WTC11 (cell line): ENCODE measurements around the gene TRIM2.

Experiments used
- CREM ChIP-seq: sonication (generic); formaldehyde crosslinking; IDR thresholded peaks from 2 replicates; pipeline ENCODE4 v1.8.1; 2022; ENCODE audit warnings: mild to moderate bottlenecking, missing genetic modification reagents, moderate library complexity
- JUN ChIP-seq: sonication (generic); formaldehyde crosslinking; IDR thresholded peaks from 2 replicates; pipeline ENCODE4 v1.8.0; 2023; ENCODE audit warnings: mild to moderate bottlenecking, missing genetic modification reagents
- ZNF317 ChIP-seq: sonication (generic); formaldehyde crosslinking; IDR thresholded peaks from 2 replicates; pipeline ENCODE4 v1.8.1; 2023; ENCODE audit warnings: low read depth, mild to moderate bottlenecking, moderate library complexity, missing genetic modification reagents, borderline replicate concordance
- ZNF423 ChIP-seq: fragments of 250-450 bp; sonication (Bioruptor Pico); IDR thresholded peaks from 2 replicates; pipeline ENCODE4 v2.1.2; 2022; ENCODE audit warnings: mild to moderate bottlenecking, moderate library complexity
- TF ChIP-seq, protein P1 (sequence below): fragments of 200-600 bp; IDR thresholded peaks from 2 replicates; pipeline ENCODE4 v1.8.0; 2022; ENCODE audit warnings: antibody characterized with exemption
- TF ChIP-seq, protein P2 (sequence below): sonication (generic); formaldehyde crosslinking; conservative IDR thresholded peaks from 2 replicates; pipeline ENCODE4 v1.8.1; 2022; ENCODE audit warnings: mild to moderate bottlenecking, missing genetic modification reagents
- TF ChIP-seq, protein P3 (sequence below): sonication (generic); formaldehyde crosslinking; IDR thresholded peaks from 2 replicates; pipeline ENCODE4 v1.8.1; 2023; ENCODE audit warnings: mild to moderate bottlenecking, missing genetic modification reagents, borderline replicate concordance

- TF ChIP-seq, protein P1, sequence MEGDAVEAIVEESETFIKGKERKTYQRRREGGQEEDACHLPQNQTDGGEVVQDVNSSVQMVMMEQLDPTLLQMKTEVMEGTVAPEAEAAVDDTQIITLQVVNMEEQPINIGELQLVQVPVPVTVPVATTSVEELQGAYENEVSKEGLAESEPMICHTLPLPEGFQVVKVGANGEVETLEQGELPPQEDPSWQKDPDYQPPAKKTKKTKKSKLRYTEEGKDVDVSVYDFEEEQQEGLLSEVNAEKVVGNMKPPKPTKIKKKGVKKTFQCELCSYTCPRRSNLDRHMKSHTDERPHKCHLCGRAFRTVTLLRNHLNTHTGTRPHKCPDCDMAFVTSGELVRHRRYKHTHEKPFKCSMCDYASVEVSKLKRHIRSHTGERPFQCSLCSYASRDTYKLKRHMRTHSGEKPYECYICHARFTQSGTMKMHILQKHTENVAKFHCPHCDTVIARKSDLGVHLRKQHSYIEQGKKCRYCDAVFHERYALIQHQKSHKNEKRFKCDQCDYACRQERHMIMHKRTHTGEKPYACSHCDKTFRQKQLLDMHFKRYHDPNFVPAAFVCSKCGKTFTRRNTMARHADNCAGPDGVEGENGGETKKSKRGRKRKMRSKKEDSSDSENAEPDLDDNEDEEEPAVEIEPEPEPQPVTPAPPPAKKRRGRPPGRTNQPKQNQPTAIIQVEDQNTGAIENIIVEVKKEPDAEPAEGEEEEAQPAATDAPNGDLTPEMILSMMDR, result no peak
- TF ChIP-seq, protein P2, sequence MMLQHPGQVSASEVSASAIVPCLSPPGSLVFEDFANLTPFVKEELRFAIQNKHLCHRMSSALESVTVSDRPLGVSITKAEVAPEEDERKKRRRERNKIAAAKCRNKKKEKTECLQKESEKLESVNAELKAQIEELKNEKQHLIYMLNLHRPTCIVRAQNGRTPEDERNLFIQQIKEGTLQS (CRISPR knock-in tag), result no peak
- no peak for TF ChIP-seq CREM
- TF ChIP-seq, protein P3, sequence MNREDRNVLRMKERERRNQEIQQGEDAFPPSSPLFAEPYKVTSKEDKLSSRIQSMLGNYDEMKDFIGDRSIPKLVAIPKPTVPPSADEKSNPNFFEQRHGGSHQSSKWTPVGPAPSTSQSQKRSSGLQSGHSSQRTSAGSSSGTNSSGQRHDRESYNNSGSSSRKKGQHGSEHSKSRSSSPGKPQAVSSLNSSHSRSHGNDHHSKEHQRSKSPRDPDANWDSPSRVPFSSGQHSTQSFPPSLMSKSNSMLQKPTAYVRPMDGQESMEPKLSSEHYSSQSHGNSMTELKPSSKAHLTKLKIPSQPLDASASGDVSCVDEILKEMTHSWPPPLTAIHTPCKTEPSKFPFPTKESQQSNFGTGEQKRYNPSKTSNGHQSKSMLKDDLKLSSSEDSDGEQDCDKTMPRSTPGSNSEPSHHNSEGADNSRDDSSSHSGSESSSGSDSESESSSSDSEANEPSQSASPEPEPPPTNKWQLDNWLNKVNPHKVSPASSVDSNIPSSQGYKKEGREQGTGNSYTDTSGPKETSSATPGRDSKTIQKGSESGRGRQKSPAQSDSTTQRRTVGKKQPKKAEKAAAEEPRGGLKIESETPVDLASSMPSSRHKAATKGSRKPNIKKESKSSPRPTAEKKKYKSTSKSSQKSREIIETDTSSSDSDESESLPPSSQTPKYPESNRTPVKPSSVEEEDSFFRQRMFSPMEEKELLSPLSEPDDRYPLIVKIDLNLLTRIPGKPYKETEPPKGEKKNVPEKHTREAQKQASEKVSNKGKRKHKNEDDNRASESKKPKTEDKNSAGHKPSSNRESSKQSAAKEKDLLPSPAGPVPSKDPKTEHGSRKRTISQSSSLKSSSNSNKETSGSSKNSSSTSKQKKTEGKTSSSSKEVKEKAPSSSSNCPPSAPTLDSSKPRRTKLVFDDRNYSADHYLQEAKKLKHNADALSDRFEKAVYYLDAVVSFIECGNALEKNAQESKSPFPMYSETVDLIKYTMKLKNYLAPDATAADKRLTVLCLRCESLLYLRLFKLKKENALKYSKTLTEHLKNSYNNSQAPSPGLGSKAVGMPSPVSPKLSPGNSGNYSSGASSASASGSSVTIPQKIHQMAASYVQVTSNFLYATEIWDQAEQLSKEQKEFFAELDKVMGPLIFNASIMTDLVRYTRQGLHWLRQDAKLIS (CRISPR knock-in tag), result no peak
- no peak for TF ChIP-seq ZNF317 (CRISPR knock-in tag)
- no peak for TF ChIP-seq ZNF423 (CRISPR knock-in tag)
- TF ChIP-seq JUN (CRISPR knock-in tag), result no peak
Observed at GRCh38 chr4:153204247-153204671, at the start of gene TRIM2.
